Stimulated activated CD8-positive, alpha-beta memory T cell treated with anti-CD3 and anti-CD28 coated beads, Interleukin-4, amount 100 ng/mL, for 24 hours (primary cell): Measurements from ENCODE around the gene TSPAN8.
"Not testable (repeated sequence)": the region's sequence is repeated elsewhere in the genome, so short reads cannot be mapped to it uniquely, and the experiment has no call there.

Experiments
- DNase-seq: peaks from one replicate; pipeline ENCODE4 v3.0.0-alpha.2; 2020; ENCODE audit warnings: low read depth

The TSPAN8 gene

GRCh38 chr12:71157601-71158233 lies at the start of gene TSPAN8:
TSS of gene TSPAN8 (minus strand) at chr12:71157999. CDS start at chr12:71157678, 321 bp downstream.
- no peak for DNase-seq

- DNase-seq = no peak
These were observed 43.4 kb upstream of the TSPAN8 start for GRCh38 chr12:71201136-71201679.

- DNase-seq = no peak
These were observed 42.9 kb upstream of the TSPAN8 start for GRCh38 chr12:71200706-71201105.

- DNase-seq = no peak
These were observed 39.7 kb upstream of the TSPAN8 start for GRCh38 chr12:71197460-71197859.

- DNase-seq = no peak
These were observed 37.6 kb upstream of the TSPAN8 start for GRCh38 chr12:71195338-71195896.

GRCh38 chr12:71194657-71195056 lies 36.9 kb upstream of the TSPAN8 start:
- DNase-seq = no peak

GRCh38 chr12:71193041-71193440 lies 35.2 kb upstream of the TSPAN8 start:
- no peak for DNase-seq

GRCh38 chr12:71191509-71192196 lies 33.9 kb upstream of the TSPAN8 start:
- no peak for DNase-seq

- DNase-seq = no peak
These were observed 33.0 kb upstream of the TSPAN8 start for GRCh38 chr12:71190822-71191221.

- DNase-seq = no peak
These were observed 29.6 kb upstream of the TSPAN8 start for GRCh38 chr12:71187379-71187778.

- no peak for DNase-seq
These were observed 28.9 kb upstream of the TSPAN8 start for GRCh38 chr12:71186571-71187288.

- DNase-seq = no peak
These were observed 26.0 kb upstream of the TSPAN8 start for GRCh38 chr12:71183846-71184245.

GRCh38 chr12:71183018-71183417 lies 25.2 kb upstream of the TSPAN8 start:
- no peak for DNase-seq

- no peak for DNase-seq
These were observed 20.4 kb upstream of the TSPAN8 start for GRCh38 chr12:71178162-71178561.

GRCh38 chr12:71174825-71175224 lies 17.0 kb upstream of the TSPAN8 start:
- DNase-seq = no peak

- no peak for DNase-seq
These were observed 16.3 kb upstream of the TSPAN8 start for GRCh38 chr12:71174146-71174545.

GRCh38 chr12:71170456-71170855 lies 12.7 kb upstream of the TSPAN8 start:
- no peak for DNase-seq

GRCh38 chr12:71169286-71169685 lies 11.5 kb upstream of the TSPAN8 start:
- no peak for DNase-seq

- DNase-seq = no peak
These were observed 9.2 kb upstream of the TSPAN8 start for GRCh38 chr12:71166862-71167496.

GRCh38 chr12:71166280-71166679 lies 8.5 kb upstream of the TSPAN8 start:
- DNase-seq = no peak

- DNase-seq = not testable (repeated sequence)
These were observed 8.0 kb upstream of the TSPAN8 start for GRCh38 chr12:71165780-71166179.

- DNase-seq = no peak
These were observed 6.9 kb upstream of the TSPAN8 start for GRCh38 chr12:71164568-71165197.
